Chondrocyte (in vitro differentiated cells): ENCODE measurements around the gene SPATA25. TPM values are rescaled to one million over a fixed set of nuclear protein-coding genes. Genes with fewer than 3 reads are reported as not detected.
A peak's percentile ranks its signal among the peaks of the same experiment; 100 is the strongest.

Experiments
- DNase-seq: peaks from one replicate; pipeline ENCODE4 v3.0.0; 2021; ENCODE audit warnings: mixed read lengths, low spot score
- H3K27ac Mint-ChIP-seq: one replicate; pipeline ENCODE4 v1.8.0; 2021; ENCODE audit warnings: mild to moderate bottlenecking, moderate library complexity, mixed read lengths; ENCODE audit not compliant: unreplicated experiment
- H3K27me3 Mint-ChIP-seq: 2 replicates; pipeline ENCODE4 v1.8.0; 2021; ENCODE audit warnings: low read depth, mixed read lengths
- H3K36me3 Mint-ChIP-seq: 2 replicates; pipeline ENCODE4 v1.8.0; 2021; ENCODE audit warnings: low read depth, mixed read lengths
- H3K4me1 Mint-ChIP-seq: 2 replicates; pipeline ENCODE4 v1.8.0; 2021; ENCODE audit warnings: low read depth, mild to moderate bottlenecking, mixed read lengths
- H3K4me3 Mint-ChIP-seq: one replicate; pipeline ENCODE4 v1.8.0; 2021; ENCODE audit warnings: mild to moderate bottlenecking, moderate library complexity, mixed read lengths; ENCODE audit not compliant: unreplicated experiment
- H3K9me3 Mint-ChIP-seq: 2 replicates; pipeline ENCODE4 v1.8.0; 2021; ENCODE audit warnings: low read depth, mixed read lengths
- total RNA-seq: library from RNA; stranded (reverse); gene quantifications from 3 replicates; pipeline ENCODE4 v1.2.1, GENCODE V29; 2021
- TF ChIP-seq, protein P1 (sequence below): fragments of 200-600 bp; sonication (generic); IDR thresholded peaks from 2 replicates; pipeline ENCODE4 v1.5.0; 2021; ENCODE audit warnings: antibody characterized with exemption, mild to moderate bottlenecking, moderate library complexity

Gene SPATA25
- total RNA-seq, 1 donor from 2014 or later = 1.2 TPM

DNA sequence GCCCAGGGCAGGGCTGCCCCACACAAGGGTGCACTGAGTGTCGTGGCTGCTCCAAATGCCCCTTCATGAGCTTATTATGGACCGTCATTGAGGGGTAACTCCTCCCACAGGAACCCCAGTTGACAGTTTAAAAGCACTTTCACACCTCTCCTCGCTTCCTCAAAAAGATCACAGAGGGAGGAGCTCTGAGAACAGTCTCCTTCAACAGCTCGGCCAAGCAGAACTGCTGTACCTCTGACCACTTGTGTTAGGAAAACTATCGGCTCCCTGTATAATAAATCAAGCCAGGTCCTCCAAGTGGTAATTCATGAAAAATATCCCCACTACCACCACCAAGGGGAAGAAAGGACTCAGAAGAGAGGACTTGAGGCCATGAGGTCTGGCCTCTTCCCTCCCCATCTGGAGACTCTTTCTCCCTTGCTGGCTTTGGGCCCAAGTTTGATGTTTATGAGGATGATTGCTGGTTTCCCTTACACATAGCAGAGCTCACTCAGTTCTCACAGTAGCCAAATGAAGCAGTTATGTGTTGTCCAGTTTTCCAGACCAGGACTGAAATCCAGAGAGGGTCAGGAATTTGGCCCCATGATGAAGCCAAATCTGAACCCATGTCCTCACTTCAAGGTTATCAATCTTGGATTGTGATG lies 45.1 kb downstream of the SPATA25 start:
- peaks cover 9% of the 10 kb centered on the region for H3K4me1 Mint-ChIP-seq
- no peak for DNase-seq
- TF ChIP-seq, protein P1, sequence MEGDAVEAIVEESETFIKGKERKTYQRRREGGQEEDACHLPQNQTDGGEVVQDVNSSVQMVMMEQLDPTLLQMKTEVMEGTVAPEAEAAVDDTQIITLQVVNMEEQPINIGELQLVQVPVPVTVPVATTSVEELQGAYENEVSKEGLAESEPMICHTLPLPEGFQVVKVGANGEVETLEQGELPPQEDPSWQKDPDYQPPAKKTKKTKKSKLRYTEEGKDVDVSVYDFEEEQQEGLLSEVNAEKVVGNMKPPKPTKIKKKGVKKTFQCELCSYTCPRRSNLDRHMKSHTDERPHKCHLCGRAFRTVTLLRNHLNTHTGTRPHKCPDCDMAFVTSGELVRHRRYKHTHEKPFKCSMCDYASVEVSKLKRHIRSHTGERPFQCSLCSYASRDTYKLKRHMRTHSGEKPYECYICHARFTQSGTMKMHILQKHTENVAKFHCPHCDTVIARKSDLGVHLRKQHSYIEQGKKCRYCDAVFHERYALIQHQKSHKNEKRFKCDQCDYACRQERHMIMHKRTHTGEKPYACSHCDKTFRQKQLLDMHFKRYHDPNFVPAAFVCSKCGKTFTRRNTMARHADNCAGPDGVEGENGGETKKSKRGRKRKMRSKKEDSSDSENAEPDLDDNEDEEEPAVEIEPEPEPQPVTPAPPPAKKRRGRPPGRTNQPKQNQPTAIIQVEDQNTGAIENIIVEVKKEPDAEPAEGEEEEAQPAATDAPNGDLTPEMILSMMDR = no peak
- no peaks in the 10 kb centered on the region for H3K9me3 Mint-ChIP-seq
- no peak overlapping the region for H3K4me3 Mint-ChIP-seq
- H3K36me3 Mint-ChIP-seq = peaks cover 6% of the 10 kb centered on the region
- peak overlapping the region; percentile 57 for H3K27ac Mint-ChIP-seq
- no peaks in the 10 kb centered on the region for H3K27me3 Mint-ChIP-seq

DNA sequence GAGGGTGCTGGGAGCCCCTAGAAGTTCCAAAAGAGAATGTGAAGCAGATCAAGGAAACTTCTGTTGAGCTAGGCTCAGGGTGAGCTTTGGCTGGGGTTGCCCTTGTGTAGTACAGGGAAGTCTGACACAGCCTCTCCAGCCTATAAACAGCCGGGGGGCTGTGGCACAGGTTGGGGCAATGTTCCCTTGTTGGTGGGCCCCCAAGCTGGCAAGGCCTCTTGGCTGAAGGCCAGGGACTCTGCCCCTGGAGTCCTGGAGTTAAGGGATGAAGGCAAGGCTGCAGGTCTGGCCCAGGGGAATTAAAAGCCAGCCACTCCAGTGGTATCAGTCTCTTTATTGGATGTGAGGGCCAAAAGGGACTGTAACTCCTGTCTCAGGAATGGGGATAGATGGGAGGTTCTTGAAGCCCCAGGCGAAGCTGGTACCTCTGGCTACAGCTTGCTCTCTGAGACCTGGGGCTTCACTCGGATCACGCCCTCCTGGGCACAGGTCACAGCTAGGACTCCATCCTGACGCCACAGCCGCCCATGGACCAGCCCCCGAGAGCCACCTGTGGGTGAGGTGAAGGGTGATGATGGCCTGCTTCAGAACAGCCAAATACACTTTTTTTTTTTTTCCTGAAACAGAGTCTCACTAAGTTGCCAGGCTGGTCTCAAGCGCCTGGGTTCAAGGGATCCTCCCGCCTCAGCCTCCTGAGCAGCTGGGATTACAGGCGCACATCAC lies 45.9 kb downstream of the SPATA25 start:
- Mint-ChIP-seq H3K36me3 (peaks cover 6% of the 10 kb centered on the region), H3K4me3 (no peak overlapping the region), H3K27me3 (no peaks in the 10 kb centered on the region), H3K9me3 (no peaks in the 10 kb centered on the region), H3K27ac (no peak overlapping the region), H3K4me1 (peaks cover 16% of the 10 kb centered on the region)
- DNase-seq = no peak
- TF ChIP-seq, protein P1 = no peak

DNA sequence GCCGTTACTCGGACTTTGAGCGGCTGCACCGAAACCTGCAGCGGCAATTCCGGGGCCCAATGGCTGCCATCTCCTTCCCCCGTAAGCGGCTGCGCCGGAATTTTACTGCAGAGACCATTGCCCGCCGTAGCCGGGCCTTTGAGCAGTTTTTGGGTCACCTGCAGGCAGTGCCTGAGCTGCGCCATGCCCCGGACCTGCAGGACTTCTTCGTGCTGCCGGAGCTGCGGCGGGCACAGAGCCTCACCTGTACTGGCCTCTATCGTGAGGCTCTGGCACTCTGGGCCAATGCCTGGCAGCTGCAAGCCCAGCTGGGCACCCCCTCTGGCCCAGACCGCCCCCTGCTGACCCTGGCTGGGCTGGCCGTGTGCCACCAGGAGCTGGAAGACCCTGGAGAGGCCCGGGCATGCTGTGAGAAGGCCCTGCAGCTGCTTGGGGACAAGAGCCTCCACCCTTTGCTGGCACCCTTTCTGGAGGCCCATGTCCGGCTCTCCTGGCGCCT lies 46.7 kb downstream of the SPATA25 start:
- H3K4me3 Mint-ChIP-seq = no peak overlapping the region
- H3K9me3 Mint-ChIP-seq = no peaks in the 10 kb centered on the region
- TF ChIP-seq, protein P1 = no peak
- H3K4me1 Mint-ChIP-seq = peaks cover 21% of the 10 kb centered on the region
- H3K27ac Mint-ChIP-seq = no peak overlapping the region
- no peaks in the 10 kb centered on the region for H3K27me3 Mint-ChIP-seq
- H3K36me3 Mint-ChIP-seq = peaks cover 7% of the 10 kb centered on the region
- no peak for DNase-seq

DNA sequence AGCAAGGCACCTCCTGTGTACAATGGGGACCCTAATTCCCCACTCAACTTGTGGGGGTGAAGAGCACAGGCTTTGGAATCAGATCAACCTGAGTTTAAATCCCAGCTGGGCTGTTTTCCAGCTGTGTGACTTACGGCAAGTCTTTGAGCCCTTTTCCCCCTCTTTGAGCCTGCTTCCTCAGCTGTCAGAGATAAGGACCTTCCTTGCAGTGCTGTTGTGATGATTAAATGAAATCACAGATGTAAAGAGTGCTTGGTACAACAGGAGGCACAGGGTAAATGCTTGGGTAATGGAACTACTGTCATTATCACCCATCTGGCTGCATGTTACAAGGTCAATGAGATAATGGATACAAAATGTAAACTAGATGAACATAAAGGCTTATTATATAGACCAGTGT lies 50.6 kb downstream of the SPATA25 start:
- Mint-ChIP-seq H3K36me3 (peaks cover 1% of the 10 kb centered on the region), H3K4me1 (peaks cover 39% of the 10 kb centered on the region), H3K27me3 (no peaks in the 10 kb centered on the region), H3K9me3 (no peaks in the 10 kb centered on the region), H3K4me3 (no peak overlapping the region), H3K27ac (peak overlapping the region; percentile 14)
- DNase-seq = no peak
- TF ChIP-seq, protein P1 = no peak

Other genes starting within 250 kb of the SPATA25 start
- gene WFDC11, start 217.4 kb downstream of the SPATA25 start, total RNA-seq = not detected in 3 replicates
- gene WFDC13, start 185.6 kb downstream of the SPATA25 start, total RNA-seq = not detected in 3 replicates
- not detected in 3 replicates for gene WFDC10B, start 182.6 kb downstream of the SPATA25 start, total RNA-seq
- not detected in 3 replicates for gene SPINT4, start 165.3 kb downstream of the SPATA25 start, total RNA-seq
- gene WFDC3, start 95.7 kb downstream of the SPATA25 start, total RNA-seq = 0.70 to 1.4 TPM in 2 of 3 replicates, not detected in the other
- 22.1 to 22.9 TPM (median 22.5 TPM) in 3 replicates for gene DNTTIP1, start 95.7 kb downstream of the SPATA25 start, total RNA-seq
- gene UBE2C, start 75.0 kb downstream of the SPATA25 start, total RNA-seq = 12.8 to 17.2 TPM (median 15.3 TPM) in 3 replicates
- gene TNNC2, start 60.3 kb downstream of the SPATA25 start, total RNA-seq = 0.46 to 0.63 TPM (median 0.52 TPM) in 3 replicates
- 25.2 to 27.7 TPM (median 26.5 TPM) in 3 replicates for gene SNX21, start 53.8 kb downstream of the SPATA25 start, total RNA-seq
- 14.2 to 22.8 TPM (median 15.9 TPM) in 3 replicates for gene ACOT8, start 30.2 kb downstream of the SPATA25 start, total RNA-seq
- 3.4 to 4.9 TPM (median 3.9 TPM) in 3 replicates for gene ZSWIM3, start 30.0 kb downstream of the SPATA25 start, total RNA-seq
- gene ZSWIM1, start 6.4 kb downstream of the SPATA25 start, total RNA-seq = 7.9 to 11.3 TPM (median 8.1 TPM) in 3 replicates
- gene NEURL2, start 3.6 kb upstream of the SPATA25 start, total RNA-seq = 1.8 to 3.0 TPM (median 2.7 TPM) in 3 replicates
- 172 to 199 TPM (median 175 TPM) in 3 replicates for gene CTSA, start 3.7 kb upstream of the SPATA25 start, total RNA-seq
- gene PLTP, start 24.5 kb upstream of the SPATA25 start, total RNA-seq = 48.1 to 53.1 TPM (median 48.5 TPM) in 3 replicates
- 23.5 to 25.7 TPM (median 24.9 TPM) in 3 replicates for gene PCIF1, start 47.1 kb upstream of the SPATA25 start, total RNA-seq
- gene ZNF335, start 84.6 kb upstream of the SPATA25 start, total RNA-seq = 14.2 to 18.3 TPM (median 14.6 TPM) in 3 replicates
- gene MMP9, start 121.3 kb upstream of the SPATA25 start, total RNA-seq = 2.1 to 2.2 TPM in 2 of 3 replicates, not detected in the other
- 0.89 to 2.1 TPM (median 1.9 TPM) in 3 replicates for gene SLC12A5, start 141.6 kb upstream of the SPATA25 start, total RNA-seq
- 25.1 to 27.3 TPM (median 26.2 TPM) in 3 replicates for gene NCOA5, start 202.3 kb upstream of the SPATA25 start, total RNA-seq
- 2.4 to 2.5 TPM in 2 of 3 replicates, not detected in the other for gene CD40, start 230.7 kb upstream of the SPATA25 start, total RNA-seq